IPS-11a (cell line): Measurements from ENCODE around the gene C1QTNF2.
A peak's percentile ranks its signal among the peaks of the same experiment; 100 is the strongest.

ENCODE experiments used
- H3K4me3 ChIP-seq: one replicate; pipeline ENCODE4 v1.5.1; 2013; ENCODE audit warnings: low read depth, low read length, control low read depth

The C1QTNF2 gene

DNA sequence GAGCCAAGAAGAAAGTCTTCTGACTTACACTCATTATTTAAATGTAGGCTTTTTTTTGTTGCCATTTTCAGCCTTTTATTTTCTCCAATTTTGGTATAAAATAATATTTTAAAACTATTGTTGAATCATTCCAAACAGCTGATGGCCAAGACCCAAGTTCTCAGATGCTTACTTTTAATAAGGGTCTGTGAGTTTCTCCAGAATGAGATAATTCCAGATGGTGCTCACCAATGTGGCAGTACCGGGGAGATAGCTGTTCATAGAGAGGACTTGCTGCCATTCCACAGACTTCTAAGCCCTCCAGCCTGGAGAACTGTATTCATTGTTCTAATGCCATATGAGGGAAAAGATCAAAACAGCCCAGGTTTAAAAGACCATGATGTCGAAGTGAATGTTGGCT, 5.3 kb upstream of the C1QTNF2 start:
- H3K4me3 ChIP-seq, result no peak overlapping the region

DNA sequence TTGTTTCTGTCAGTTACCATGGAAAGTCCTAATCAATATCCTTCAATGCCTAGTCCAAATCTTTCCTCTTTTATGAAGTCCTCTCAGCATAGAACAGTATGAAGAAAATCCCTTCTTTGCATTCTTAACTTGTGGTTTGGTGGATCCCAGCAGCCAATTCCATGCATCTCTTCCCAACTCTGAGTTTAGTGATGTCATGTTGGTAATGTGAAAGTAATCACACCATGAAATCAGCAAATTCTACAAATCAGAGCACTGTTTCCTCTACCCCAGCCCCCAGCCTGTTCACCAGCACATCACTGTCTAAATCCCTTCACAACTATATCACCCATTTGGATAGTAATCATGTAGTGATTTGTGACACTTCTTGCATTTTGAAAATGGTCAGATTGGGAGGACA, 4.7 kb upstream of the C1QTNF2 start:
- no peak overlapping the region for H3K4me3 ChIP-seq

DNA sequence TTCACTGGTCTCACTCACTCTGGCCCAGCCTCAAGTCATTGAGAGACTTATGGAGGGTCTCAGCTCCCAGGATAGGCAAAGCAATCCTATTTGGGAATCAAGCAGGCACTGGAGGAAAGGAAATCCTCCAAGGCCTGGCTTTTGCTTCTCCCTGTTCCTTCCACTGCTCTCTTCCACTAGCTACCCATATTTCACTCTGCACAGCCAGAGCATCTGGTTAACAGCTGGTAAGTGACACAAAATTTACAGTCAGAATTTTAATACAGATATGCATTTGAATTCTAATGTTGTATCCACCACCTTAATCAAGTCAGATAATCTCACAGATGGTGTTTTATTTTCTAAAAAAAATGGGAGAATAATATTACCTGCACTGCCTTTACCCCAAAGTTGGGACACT, 868 bp upstream of the C1QTNF2 start:
- H3K4me3 ChIP-seq, result no peak overlapping the region

DNA sequence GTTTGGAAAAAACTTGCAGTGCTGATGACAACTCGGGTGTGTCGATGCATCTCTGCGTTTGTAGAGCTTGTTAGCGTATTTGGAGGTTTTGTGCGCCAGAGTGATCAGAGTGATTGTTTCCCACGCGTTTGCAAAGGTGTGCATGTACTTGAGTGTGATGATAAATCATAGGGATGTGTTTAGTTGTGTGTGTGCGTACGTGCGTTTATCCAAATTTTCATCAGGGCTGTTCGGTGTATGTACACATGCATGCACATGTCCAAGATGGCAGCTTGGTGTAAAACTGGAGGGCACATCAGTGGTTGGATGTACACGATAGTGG, 248 bp upstream of the C1QTNF2 start:
- H3K4me3 ChIP-seq, result peak overlapping the region; percentile 38

DNA sequence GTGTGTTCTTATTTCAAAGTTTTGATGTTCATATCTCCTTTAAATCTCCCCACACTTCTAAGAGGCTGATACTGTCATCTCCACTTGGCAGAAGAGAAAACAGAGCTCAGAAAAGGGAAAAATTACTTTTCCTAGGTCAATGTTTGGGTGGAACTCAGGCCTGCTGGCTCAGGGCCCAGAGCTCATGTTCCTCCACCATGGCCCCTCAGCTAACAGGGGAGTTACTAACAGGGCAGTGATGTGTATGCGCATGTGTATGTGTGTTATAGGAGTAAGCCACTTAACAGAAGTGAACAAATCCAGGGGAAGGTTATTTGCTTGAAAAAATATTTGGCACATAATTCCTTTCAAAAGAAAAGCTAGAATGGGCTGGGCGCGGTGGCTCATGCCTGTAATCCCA, 2.5 kb downstream of the C1QTNF2 start:
- H3K4me3 ChIP-seq, result no peak overlapping the region

DNA sequence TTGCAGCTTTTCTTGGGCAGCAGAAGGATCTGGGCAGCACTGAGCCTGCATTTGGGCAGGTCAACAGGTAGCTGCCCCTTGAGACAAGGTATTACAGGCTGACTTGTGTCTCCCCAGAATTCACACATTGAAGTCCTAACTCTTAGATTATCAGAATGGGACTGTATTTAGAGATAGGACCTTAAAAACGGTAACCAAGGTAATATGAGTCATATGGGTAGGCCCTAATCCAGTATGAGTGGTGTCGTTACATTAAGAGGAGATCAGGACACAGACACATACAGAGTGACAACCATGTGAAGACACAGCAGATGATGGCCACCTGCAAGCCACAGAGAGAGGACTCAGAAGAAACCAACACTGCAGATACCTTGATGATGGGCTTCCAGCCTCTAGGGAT, 3.2 kb downstream of the C1QTNF2 start:
- no peak overlapping the region for H3K4me3 ChIP-seq

DNA sequence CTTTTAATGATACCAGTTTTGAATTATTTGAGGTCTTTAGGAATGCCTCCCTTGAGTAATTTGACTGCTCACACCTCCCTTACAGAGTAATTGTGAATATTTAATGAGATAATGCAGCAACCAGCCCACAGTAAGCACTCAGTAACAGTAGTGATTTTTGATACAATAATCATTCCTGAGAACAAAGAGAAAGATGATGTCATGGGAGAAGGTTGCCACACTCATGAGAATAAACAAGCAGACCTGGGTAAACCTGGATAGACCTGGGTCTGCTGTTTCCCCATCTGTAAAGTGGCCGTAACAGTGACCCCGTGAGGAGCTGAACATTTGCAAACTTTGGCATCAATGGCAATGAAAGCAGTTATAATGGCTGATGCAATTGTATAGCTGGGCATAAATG, 4.2 kb downstream of the C1QTNF2 start:
- H3K4me3 ChIP-seq, result no peak overlapping the region

DNA sequence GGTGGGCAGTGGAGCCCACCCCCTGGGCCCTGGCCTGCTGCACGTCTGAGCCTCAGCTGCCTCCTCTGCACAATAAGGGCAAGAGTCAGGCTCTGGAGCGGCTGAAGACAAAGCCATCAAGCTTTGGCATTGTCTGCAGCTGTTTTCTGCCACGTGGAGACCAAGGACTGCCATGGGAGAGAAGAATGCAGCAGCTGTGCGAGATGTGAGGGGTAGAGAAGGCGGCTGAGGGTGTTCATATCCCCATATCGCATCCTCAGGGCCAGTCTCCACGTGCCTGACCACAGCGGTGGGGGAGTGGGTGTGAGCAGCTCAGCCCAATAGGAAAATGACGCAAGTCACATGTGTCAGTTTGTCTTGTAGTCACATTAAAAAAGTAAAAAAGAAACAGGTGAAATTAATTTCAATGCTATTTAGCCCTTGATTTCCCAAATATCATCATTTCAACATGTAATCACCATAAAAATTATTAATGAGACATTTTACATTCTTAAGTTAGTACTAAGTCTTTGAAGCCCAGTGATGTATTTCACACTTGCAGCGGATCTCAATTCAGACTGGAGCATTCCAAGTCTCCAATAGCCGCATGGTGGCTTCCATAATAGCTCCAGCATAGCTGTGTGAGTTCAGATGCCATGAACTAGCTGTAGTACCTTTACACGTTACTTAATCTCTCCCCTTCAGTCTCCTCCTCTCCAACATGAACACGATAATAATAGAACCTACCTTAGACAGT, 6.6 kb downstream of the C1QTNF2 start:
- H3K4me3 ChIP-seq, result no peak overlapping the region

DNA sequence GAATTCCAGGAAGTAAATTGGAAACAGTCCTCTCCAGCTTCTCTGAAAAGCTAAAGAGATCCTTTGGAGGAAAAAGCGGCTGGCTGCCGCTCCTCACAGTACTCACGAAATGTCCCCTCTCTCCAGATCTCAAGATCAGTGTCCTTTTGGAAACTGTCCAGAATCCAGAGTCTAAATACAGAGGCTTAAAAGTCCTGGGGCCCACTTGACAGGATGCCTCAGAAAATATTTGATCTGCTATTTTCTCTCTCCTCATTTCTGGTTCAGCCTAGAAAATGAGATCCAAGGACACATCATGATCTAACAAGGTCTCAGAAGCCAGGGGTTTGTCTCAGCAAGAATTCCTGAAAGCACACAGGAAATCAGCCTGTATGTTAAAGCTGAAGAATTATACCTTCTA, 7.2 kb downstream of the C1QTNF2 start:
- H3K4me3 ChIP-seq, result no peak overlapping the region

DNA sequence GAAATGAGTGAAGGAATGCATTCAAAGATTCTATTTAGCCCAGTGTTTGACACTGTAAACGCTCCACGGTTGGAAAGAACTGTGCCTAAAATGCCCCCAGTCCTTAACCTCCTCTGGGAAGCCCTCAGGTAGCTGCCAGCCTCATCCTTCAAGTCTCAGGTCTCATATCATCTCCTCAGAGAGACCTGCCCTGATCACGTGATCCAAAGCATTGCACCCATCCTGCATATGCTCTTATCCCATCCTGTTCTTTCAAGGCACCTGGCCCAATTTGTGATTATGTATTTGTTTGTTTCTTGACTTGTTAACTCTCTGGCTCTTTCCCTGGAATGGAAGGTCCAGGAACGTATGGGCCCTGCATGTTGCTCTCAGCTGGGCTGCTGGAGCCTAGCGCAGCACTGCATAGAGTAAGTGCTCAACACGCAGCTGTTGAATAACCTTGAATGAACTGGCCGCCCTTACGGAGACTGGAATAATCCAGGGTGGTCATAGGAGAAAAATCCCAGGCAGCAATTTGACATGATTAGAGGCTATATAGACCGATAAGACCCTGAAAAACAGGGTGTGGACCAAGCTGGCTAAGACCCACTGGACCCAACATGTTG, 8.7 kb downstream of the C1QTNF2 start:
- no peak overlapping the region for H3K4me3 ChIP-seq

DNA sequence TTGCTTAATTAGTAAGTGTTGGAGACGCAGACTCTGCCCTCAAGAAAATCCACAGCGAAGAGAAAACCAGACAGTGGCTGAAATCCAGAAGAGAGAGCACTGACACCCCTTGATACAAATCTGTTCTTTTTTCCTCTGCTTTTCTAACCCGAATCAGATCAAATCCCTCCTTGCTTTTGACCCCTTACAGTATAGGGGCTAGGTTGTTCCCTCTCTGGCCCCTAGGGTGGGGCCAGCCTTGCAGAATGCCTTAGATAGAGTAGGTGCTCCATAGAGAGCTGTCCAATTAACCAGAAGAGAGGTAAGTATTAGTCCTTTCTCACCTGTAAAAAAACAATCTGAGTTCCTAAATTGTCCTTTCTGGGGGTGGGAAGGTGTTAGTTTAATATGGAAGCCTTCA, 10.1 kb downstream of the C1QTNF2 start:
- no peak overlapping the region for H3K4me3 ChIP-seq

DNA sequence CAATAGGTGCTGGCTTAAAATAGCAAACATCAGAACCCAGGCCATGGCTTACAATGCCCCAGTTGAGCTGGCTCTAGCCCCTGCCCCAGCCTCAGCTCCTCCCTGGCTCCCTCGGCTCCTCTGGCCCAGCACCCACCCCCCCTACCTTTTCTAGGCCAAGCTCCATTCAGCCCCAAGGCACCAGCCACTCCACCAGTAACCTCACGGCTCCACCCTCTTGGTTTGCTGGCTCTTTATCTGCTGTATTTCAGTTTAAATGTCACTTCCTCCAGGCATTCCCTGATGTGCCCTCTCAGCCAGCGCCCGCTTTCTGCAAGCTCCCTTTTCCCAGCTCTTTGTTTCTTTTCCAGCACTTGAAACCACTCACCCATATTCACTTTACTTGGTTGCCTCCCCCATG, 10.6 kb downstream of the C1QTNF2 start:
- H3K4me3 ChIP-seq, result no peak overlapping the region

DNA sequence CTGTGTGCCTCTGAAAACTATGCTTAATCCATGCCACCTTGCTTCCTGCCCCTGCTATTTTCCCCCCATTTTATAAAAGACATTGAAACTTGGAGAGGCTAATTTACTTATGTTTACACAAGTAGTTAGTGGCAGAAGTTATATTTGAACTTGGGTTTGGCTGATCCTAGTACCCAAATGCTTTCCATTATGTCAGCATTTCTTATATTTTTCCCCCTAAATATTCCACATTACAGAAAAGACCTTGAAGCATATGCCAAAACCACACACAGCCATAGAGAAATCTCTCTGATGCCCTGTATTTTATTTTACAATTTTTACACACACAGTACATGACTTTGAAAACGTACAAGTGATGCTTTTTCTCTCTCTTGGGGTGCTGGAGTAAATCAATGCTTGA, 11.2 kb downstream of the C1QTNF2 start:
- no peak overlapping the region for H3K4me3 ChIP-seq

DNA sequence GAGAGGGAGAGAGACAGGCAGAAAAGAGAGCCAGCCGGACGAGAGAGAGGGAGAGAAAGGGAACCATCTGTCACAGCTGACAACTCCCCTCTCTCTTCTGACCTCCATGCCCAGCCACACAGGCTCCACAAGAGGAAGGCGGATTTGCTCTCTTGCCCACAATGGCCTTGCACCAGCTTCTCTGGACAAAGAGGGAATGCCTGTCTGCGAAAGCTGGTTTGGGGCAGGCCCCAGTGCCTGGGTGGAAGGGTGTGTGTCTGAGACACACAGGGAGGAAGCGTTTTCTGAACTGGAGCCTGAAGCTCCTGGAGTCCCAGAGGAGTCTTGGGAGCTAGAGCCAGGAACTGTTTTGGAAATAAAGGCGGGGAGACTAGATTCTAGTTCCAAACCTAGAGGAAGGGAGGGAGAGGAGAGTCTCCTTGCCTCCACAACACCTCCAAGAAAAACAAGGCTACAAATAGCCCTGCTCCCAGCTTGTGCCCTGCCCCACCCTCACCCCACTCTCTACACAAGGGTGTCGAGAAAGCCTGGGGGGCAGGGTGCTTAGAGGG, 12.5 kb downstream of the C1QTNF2 start:
- no peak overlapping the region for H3K4me3 ChIP-seq

DNA sequence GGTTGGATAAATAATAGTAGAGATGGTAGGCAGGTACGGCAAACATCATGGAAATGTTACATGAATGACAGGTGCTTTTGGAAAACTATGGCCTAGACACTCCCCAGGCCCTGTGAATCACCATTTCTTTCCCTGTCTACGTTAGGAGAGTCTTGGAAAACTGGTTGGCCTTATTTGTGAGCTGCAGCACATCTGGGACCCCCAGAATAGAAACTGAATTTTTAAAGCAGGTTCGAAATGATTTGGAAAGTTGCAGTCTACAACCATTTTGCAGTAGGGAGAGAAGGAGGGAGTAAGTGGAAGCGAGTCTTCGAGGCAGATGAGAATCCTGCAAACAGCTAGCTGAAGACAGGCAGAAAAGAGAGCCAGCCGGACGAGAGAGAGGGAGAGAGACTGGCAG, 13.0 kb downstream of the C1QTNF2 start:
- H3K4me3 ChIP-seq, result no peak overlapping the region

DNA sequence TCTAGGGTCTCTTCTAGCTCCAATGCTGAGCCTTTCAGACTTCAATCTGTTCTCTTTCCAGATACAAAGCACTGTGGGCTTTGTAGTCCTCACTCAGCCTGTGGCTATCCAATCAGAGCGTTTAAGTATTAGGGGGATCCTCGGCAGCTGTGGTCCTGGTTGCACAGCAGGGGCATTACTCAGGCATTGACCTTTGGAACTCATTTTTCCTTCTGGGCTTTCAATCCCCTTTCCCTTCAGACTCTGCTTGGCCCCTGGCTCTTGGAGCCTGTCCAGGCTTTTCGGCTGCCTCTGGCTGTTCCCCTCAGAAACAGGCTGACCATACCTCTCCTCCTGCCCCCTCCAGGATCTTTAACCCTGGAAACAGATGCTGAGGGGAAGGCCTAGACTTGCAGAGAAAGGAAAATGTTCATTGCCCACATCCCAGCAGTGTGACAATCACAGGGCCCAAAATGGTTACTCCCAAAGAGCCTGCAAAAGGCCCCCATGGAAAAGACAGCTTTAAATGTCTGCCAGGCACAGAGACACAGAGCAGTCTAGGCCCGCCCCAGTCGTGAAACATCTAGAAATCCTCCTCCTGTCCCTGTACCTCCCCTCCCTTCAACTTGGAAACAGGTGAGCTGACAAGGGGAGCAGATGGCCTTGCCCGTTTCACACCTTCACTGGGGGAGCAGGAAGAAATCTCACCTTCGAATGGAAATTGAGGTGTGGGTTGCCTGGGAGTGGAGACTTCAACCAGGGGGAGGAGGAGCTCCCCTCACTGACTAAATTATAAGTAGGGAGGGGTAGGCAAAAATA, 13.7 kb downstream of the C1QTNF2 start:
- H3K4me3 ChIP-seq, result no peak overlapping the region

DNA sequence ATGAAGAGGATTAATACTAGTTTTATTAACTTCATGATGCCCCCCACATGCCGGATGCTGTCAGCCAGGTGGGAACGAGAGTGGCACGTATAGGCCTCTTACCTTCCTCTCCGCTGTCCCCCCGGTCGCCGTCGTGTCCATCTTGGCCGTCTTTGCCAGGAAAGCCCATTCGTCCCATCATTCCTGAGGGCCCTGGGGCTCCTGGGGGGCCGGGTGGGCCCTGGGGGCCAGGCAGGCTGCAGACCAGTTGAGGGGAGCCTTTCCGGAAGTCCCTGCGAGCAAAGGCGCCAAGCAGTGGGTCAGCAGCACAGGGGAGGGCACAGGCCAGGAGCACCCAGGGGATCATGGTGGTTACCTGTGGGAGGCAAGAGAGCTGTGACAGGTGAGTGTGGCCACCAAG, 15.8 kb downstream of the C1QTNF2 start:
- H3K4me3 ChIP-seq, result no peak overlapping the region

DNA sequence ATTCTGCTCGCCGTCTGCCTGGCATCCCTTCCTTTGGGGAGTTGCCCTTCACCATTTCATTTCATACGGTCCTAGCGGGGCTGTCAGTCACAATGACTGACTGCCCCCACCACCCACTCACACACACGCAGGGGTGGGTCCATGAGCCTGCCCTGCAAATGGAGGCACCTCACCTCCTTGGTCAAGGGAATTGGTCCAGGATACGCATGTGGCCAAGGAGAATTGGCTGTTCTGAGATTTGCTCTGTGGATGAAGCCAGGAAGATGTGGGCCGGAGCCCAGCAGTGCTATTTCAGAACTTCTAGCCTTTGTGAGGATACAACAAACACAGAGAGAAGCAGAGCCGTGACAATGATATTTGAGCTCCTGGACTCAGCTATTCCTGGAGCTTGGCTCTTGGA, 17.0 kb downstream of the C1QTNF2 start:
- H3K4me3 ChIP-seq, result no peak overlapping the region

DNA sequence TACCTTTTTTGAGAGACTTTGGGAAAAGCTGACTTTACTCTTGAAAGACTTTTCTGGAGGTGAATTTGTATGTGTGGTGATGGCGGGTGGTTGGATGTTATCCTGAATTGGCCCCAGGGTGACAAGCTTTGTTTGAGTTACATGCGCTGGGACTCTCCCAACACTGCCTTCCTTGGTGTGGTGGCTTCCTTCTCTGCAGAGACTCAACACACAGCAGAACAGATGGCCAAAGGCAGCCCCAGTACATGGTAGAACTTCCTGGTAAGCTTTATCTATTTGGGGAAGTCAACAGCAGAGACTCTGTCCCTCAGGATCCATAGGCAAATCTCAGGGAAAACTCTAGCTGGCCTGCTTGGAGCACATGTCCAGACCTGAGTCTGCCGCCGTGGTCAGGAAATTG, 18.1 kb downstream of the C1QTNF2 start:
- no peak overlapping the region for H3K4me3 ChIP-seq

DNA sequence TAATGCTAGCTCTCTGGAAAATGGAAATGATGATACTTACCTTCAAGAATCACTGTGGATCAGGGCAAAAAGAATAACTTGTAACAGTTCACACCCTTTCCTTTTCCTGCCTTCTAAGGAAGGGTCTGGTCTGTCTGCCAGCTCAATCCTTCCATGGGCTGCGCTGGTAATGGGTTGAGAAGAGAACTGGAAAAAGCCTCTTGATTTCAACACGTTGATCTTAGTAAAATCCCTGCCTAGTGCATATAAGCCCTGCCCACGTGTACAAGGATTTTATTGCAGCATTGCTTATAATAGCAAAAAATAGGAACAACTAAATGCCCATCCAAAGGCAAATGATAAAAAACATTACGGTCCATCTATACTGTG, 20.5 kb downstream of the C1QTNF2 start:
- no peak overlapping the region for H3K4me3 ChIP-seq

DNA sequence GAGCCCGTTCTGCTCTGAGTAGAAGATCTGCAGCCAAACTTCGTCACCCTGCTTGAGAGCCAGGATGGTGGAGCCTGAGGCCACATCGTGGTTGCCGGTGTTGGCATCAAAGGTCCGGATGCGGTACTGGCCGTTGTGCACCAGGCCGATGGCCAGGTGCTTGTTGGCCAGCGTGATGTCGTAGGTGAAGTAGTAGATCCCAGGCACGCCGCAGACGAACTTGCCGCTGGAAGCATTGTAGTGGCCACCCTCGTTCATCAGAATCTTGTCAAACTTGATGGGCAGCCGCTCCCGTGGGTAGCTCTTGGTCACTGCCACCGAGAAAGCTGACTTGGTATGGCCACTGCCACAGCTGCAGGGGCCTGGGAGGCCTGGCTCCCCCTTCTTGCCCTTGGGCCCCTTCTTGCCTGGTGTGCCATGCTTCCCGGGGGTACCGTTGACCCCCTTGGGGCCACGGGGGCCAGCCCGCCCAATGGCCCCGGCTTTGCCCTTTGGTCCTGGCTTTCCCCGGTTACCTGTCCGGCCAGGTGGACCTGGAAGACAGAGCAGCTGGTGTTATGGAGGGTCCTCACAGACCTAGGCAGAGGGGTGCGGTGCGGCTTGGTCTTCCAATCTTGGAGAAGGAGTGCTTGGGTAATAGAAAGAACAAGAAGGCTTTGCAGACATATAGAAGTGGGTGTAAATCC, 21.0 kb downstream of the C1QTNF2 start:
- H3K4me3 ChIP-seq, result no peak overlapping the region

DNA sequence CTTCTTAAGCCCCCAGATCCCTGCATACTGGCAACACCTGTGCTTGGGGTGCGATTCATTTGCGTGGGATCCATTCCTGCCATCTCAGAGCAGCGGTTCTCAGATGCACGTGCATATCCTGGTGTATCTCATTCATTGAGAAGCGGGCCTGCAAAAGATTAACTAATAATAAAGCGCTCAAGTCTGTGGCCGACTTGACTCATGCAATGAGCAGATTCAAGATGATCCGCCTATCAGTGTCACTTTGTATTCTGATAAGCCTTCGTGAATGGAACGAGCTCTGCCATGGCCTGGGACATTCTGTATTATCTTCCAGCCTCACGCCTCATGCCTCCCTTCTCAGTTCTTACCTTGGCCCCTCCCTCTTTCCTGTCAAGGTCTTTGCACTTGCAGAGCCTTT, 22.3 kb downstream of the C1QTNF2 start:
- H3K4me3 ChIP-seq, result no peak overlapping the region
